Ovary (tissue), 9 donors: Measurements from ENCODE around the gene RORC. TPM values are rescaled to one million over a fixed set of nuclear protein-coding genes. Genes with fewer than 3 reads are reported as not detected.

ENCODE experiments used
- DNase-seq, 5 donors: peaks; one replicate each; pipeline ENCODE4 v3.0.0-alpha.2; 2019 to 2020
- H3K27ac ChIP-seq, 2 donors: fragments of 200-600 bp; one replicate each; pipeline versions ENCODE4 v1.5.1 to v1.8.0; 2019 to 2022
- H3K27me3 ChIP-seq: fragments of 200-600 bp; one replicate; pipeline ENCODE4 v1.8.0; 2022
- H3K36me3 ChIP-seq: fragments of 200-600 bp; sonication (generic); one replicate; pipeline ENCODE4 v1.5.1; 2019
- H3K4me1 ChIP-seq: one replicate; pipeline ENCODE4 v1.8.1; 2013; ENCODE audit warnings: mild to moderate bottlenecking, moderate library complexity; ENCODE audit not compliant: insufficient read depth
- H3K4me3 ChIP-seq: fragments of 200-600 bp; sonication (generic); one replicate; pipeline ENCODE4 v1.5.1; 2017
- H3K9me3 ChIP-seq, 2 donors: fragments of 200-600 bp in 1 of 2; sonication (generic) in 1 of 2; one replicate each; pipeline versions ENCODE4 v1.5.1 to v1.8.1; 2013 to 2019; ENCODE audit warnings: mild to moderate bottlenecking in 1 of 2, moderate library complexity in 1 of 2
- CTCF ChIP-seq, 3 donors: fragments of 450-650 bp in 2 of 3; fragments of 200-600 bp in 1 of 3; IDR thresholded peaks; one replicate each; pipeline versions ENCODE4 v1.5.1 to v1.8.0; 2016 to 2022; ENCODE audit warnings: antibody characterized with exemption in 3 of 3, mild to moderate bottlenecking in 1 of 3
- EP300 ChIP-seq: sonication (generic); formaldehyde crosslinking; IDR thresholded peaks from one replicate; pipeline ENCODE4 v1.6.1; 2017; ENCODE audit warnings: antibody characterized with exemption
- POLR2A ChIP-seq: fragments of 450-650 bp; IDR thresholded peaks from one replicate; pipeline ENCODE4 v1.6.1; 2017; ENCODE audit warnings: antibody characterized with exemption, mild to moderate bottlenecking, moderate library complexity
- WGBS, 3 donors: extraction: QIAGEN DNeasy Blood & Tissue Kit in 1 of 3; methylation state at CpG; one replicate each; pipeline versions ENCODE4 v1.1.5 to v1.1.7; 2013 to 2017; 5-methylcytosine and 5-hydroxymethylcytosine counted together
- intact Hi-C, 4 donors: fragments of 100-400 bp; cut with DNase I; formaldehyde crosslinking; loops; one replicate each; pipeline versions ENCODE4 v1.11.0 to v1.15.1; 2022 to 2023
- polyA plus RNA-seq, 2 donors: library from polyadenylated mRNA; stranded (reverse); fragments of 200-250 nt in 1 of 2; fragments of 350-450 nt in 1 of 2; fragmentation: Illumina TruSeq in 1 of 2; extraction: RNeasy Lipid Tissue Mini Kit (QIAGEN cat#74804) in 1 of 2; gene quantifications; one replicate each; pipeline ENCODE4 v1.2.3, GENCODE V29; 2013 to 2014
- total RNA-seq, 7 donors: library from RNA; depleted of rRNA in 2 of 7; stranded (reverse); fragments of >200 nt in 2 of 7; fragmentation: NEBNext Ultra II Directional in 3 of 7; extraction: Animal tissue kit (Norgen Biotek cat#: 25700) in 3 of 7; gene quantifications; one replicate each; pipeline versions ENCODE4 v1.1.0 to v1.2.4, GENCODE V29; 2016 to 2023
- donor health status: DM: no; HTN: no; CAD: no; lungs with moderate emphysema.
- donor health status: DM: no; HTN: no; CAD: no.
- donor health status: Bipolar disorder and iron deficiency.
- donor health status: DM: yes; HTN: yes; CAD: no.
- donor health status: DM: no; HTN: no; CAD: no.
- donor health status: DM: yes; HTN: yes; CAD: no.

RORC gene
- total and polyA plus RNA-seq, 9 donors = 0.18 to 22.3 (median 0.65) TPM

- H3K9me3 ChIP-seq = no peaks in the 10 kb centered on the region
- peaks cover 4% of the 10 kb centered on the region for H3K4me1 ChIP-seq
- no peak for DNase-seq
- TF ChIP-seq EP300 (no peak), CTCF (IDR thresholded peaks at IDR 0.05) (no peak), POLR2A (no peak)
- WGBS, 3 donors = 92 to 94% (median 93%) methylated on average over 4 of the region's 4 CpGs
- intact Hi-C loops = no loop called here
- no peaks in the 10 kb centered on the region for H3K27me3 ChIP-seq
- no peak overlapping the region for H3K27ac ChIP-seq
- H3K4me3 ChIP-seq = no peak overlapping the region
- no peaks in the 10 kb centered on the region for H3K36me3 ChIP-seq
Observed at GRCh38 chr1:151852733-151853132, 21.1 kb upstream of the RORC start.

DNA sequence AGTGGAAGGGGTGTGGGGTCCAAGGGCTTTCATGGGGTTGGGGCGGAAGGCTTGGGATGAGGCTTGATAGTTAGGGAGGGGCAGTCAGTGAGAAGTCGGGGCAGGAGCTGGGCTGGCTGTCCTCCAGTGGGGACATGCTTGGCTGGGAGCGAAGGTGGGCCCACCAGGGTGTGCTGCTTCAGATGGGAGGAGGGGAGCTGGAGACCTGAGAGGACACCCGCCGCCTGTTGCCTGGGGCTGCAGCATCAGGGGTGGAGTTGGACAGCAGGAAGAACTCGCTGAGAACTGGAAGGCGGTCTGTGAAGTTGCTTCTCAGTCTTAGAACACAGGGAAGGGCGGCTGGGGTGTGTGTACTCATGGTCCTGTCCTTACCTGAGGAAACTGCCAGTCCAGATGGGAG lies 20.3 kb upstream of the RORC start:
- Histone ChIP-seq H3K36me3 (no peaks in the 10 kb centered on the region), H3K4me3 (no peak overlapping the region), H3K27me3 (no peaks in the 10 kb centered on the region), H3K4me1 (peaks cover 4% of the 10 kb centered on the region), H3K9me3 (no peaks in the 10 kb centered on the region), H3K27ac (no peak overlapping the region)
- no peak for DNase-seq
- WGBS, 3 donors = 81 to 84% (median 82%) methylated on average over 8 of the region's 8 CpGs
- intact Hi-C loops = no loop called here
- TF ChIP-seq CTCF (IDR thresholded peaks at IDR 0.05) (no peak), POLR2A (no peak), EP300 (no peak)

GRCh38 chr1:151849871-151850270 lies 18.3 kb upstream of the RORC start:
- intact Hi-C loops = no loop called here
- no peaks in the 10 kb centered on the region for H3K27me3 ChIP-seq

DNA sequence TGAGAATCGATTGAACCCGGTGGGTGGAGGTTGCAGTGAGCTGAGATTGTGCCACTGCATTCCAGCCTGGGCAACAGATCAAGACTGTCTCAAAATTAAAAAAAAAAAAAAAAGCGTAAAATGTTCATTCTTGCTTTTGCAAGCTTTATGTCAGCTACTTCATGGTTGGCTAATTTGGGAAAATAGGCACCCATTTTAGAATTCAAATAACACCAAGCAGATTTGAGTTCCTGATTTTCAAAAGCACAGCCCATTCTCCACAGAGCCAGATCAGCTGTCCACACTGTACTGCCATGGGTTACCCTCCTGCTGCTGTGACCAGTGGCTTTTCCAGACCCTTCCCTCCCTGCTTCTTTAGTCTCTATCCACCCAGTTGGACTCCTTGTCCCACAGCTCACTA lies 17.5 kb upstream of the RORC start:
- H3K9me3 ChIP-seq = no peaks in the 10 kb centered on the region
- intact Hi-C loops = no loop called here
- DNase-seq = no peak
- H3K27me3 ChIP-seq = no peaks in the 10 kb centered on the region
- no peak overlapping the region for H3K4me3 ChIP-seq
- TF ChIP-seq EP300 = no peak
- TF ChIP-seq POLR2A = no peak
- 40 to 48% (median 44%) methylated on average over 3 of the region's 3 CpGs for WGBS, 3 donors
- H3K36me3 ChIP-seq = no peaks in the 10 kb centered on the region
- peaks cover 2% of the 10 kb centered on the region for H3K4me1 ChIP-seq
- H3K27ac ChIP-seq = no peak overlapping the region

More at GRCh38 chr1:151849871-151850270, 18.3 kb upstream of the RORC start:
- Histone ChIP-seq H3K36me3 (no peaks in the 10 kb centered on the region), H3K27ac (no peak overlapping the region), H3K9me3 (no peaks in the 10 kb centered on the region), H3K4me1 (peaks cover 2% of the 10 kb centered on the region), H3K4me3 (no peak overlapping the region)
- DNase-seq = no peak
- TF ChIP-seq CTCF (IDR thresholded peaks at IDR 0.05) = no peak
- TF ChIP-seq POLR2A = no peak
- no peak for TF ChIP-seq EP300

- WGBS, 3 donors = 45 to 49% (median 47%) methylated on average over 11 of the region's 11 CpGs
- H3K4me1 ChIP-seq = peaks cover 2% of the 10 kb centered on the region
- H3K4me3 ChIP-seq = no peak overlapping the region
- no peaks in the 10 kb centered on the region for H3K9me3 ChIP-seq
- no peak for DNase-seq
- intact Hi-C loops = no loop called here
- H3K27me3 ChIP-seq = no peaks in the 10 kb centered on the region
- no peaks in the 10 kb centered on the region for H3K36me3 ChIP-seq
- TF ChIP-seq EP300 (no peak), POLR2A (no peak), CTCF (IDR thresholded peaks at IDR 0.05) (no peak)
- no peak overlapping the region for H3K27ac ChIP-seq
Observed at GRCh38 chr1:151847867-151848596, 16.4 kb upstream of the RORC start.
